ENCODE results near the gene CNGA2.

CNGA2 gene

GRCh38 chrX:151753313-151754046, 18.9 kb downstream of the CNGA2 start:
- ATAC-seq (no peak), DNase-seq (peak; percentile 12)

GRCh38 chrX:151754047-151754429, 19.5 kb downstream of the CNGA2 start:
- DNase-seq (no peak), ATAC-seq (no peak)

GRCh38 chrX:151754641-151755215, 20.2 kb downstream of the CNGA2 start:
- no peak for ATAC-seq
- no peak for DNase-seq

- ATAC-seq = no peak
- no peak for DNase-seq
Observed at GRCh38 chrX:151759041-151759708, 24.6 kb downstream of the CNGA2 start.

GRCh38 chrX:151762802-151763201, 28.3 kb downstream of the CNGA2 start:
- DNase-seq = no peak

GRCh38 chrX:151763711-151764110, 29.2 kb downstream of the CNGA2 start:
- DNase-seq (no peak), ATAC-seq (no peak)

More at GRCh38 chrX:151762802-151763201, 28.3 kb downstream of the CNGA2 start:
- no peak for ATAC-seq

- DNase-seq (no peak), ATAC-seq (no peak)
Observed at GRCh38 chrX:151765026-151765425, 30.5 kb downstream of the CNGA2 start.

GRCh38 chrX:151771726-151772125, 37.2 kb downstream of the CNGA2 start:
- DNase-seq (no peak), ATAC-seq (no peak)

GRCh38 chrX:151773434-151773833, 38.9 kb downstream of the CNGA2 start:
- ATAC-seq (no peak), DNase-seq (no peak)

- DNase-seq = no peak
- no peak for ATAC-seq
Observed at GRCh38 chrX:151774421-151774820, 39.9 kb downstream of the CNGA2 start.

- no peak for ATAC-seq
- no peak for DNase-seq
Observed at GRCh38 chrX:151776181-151776731, 41.7 kb downstream of the CNGA2 start.

GRCh38 chrX:151776936-151777335, 42.4 kb downstream of the CNGA2 start:
- DNase-seq (no peak), ATAC-seq (no peak)

- no peak for DNase-seq
- ATAC-seq = no peak
Observed at GRCh38 chrX:151779258-151779657, 44.7 kb downstream of the CNGA2 start.

- no peak for ATAC-seq
Observed at GRCh38 chrX:151780621-151781020, 46.1 kb downstream of the CNGA2 start.

GRCh38 chrX:151789179-151789800, 54.7 kb downstream of the CNGA2 start:
- ATAC-seq = no peak
- DNase-seq = no peak

More at GRCh38 chrX:151780621-151781020, 46.1 kb downstream of the CNGA2 start:
- DNase-seq = no peak

- no peak for DNase-seq
- no peak for ATAC-seq
Observed at GRCh38 chrX:151790481-151791160, 56.1 kb downstream of the CNGA2 start.

- ATAC-seq (no peak), DNase-seq (no peak)
Observed at GRCh38 chrX:151791961-151792360, 57.4 kb downstream of the CNGA2 start.

- DNase-seq = no peak
- ATAC-seq = no peak
Observed at GRCh38 chrX:151792505-151792904, 58.0 kb downstream of the CNGA2 start.

- ATAC-seq (no peak), DNase-seq (no peak)
Observed at GRCh38 chrX:151793886-151794285, 59.3 kb downstream of the CNGA2 start.

All from stimulated activated naive CD8-positive, alpha-beta T cell treated with anti-CD3 and anti-CD28 coated beads, Interleukin-15, Interleukin-2, amounts not matched to agents 100 U/mL and 50 U/mL, for 24 hours (primary cell).